Measurements from ENCODE around the gene AGAP3. TPM values are rescaled to one million over a fixed set of nuclear protein-coding genes. Genes with fewer than 3 reads are reported as not detected.

Gene AGAP3
- total and polyA plus RNA-seq, 7 donors = 27.7 to 89.7 (median 36.4) TPM

DNA sequence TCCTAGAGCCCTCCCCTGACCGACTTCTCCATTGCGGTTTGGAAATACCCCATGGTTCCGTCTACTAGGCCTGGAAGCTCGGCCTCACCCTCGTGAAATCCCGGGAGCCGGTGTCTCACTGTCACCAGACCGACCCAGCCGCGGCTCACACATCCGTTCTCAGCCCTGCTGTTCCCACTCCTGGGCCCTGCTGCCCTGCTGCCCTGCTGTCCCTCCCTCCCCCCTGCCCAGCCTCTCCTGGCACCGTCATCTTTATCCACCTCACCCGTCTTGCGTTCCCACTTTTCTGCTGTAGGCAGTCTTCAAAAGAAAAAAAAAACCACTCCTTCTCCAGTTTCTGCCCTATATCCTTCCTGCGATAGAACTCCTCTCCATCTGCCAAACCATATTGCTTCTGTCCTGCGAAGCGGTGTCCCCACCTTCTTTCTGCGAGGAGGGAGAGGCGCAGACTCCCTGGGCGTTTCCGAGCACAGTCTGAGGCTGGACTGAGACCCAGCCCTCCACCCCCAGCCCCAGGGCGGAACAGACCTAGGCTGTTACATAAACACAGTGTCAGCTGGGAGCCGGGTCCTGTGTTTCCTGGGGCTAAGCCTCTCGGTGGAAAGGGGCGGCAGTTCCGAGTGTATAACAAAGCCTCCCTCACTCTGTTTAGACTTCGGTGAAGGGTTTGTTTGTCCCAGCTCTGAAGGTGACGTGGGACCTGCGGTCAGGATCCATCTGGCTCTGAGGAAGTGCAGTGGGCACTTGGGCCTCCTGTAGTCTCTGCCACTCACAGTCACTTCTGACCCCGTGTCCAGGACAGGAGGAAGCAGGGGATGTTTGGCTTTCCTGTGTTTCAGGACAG lies 2.8 kb downstream of the AGAP3 start:
- Histone ChIP-seq H3K27ac (peak overlapping the region; percentile 86 to 96 (median 88)), H3K4me3 (peak overlapping the region; percentile 1 to 89 (median 50)), H3K4me1 (peaks cover 0 to 67% (median 55%) of the 10 kb centered on the region in 4 donors), H3K27me3 (no peaks in the 10 kb centered on the region), H3K36me3 (peaks cover 0 to 3% (median 1%) of the 10 kb centered on the region in 4 donors), H3K9me3 (no peaks in the 10 kb centered on the region)
- peak; percentile 93 for DNase-seq
- 42 to 77% methylated on average over 30 of the region's 30 CpGs for WGBS, 2 donors
- TF ChIP-seq POLR2A (IDR thresholded peaks at IDR 0.05) (no peak), POLR2AphosphoS5 (IDR thresholded peaks at IDR 0.05) (peak; percentile 6 to 67 (median 44)), EP300 (IDR thresholded peaks at IDR 0.05) (no peak)
- TF ChIP-seq, protein P1, sequence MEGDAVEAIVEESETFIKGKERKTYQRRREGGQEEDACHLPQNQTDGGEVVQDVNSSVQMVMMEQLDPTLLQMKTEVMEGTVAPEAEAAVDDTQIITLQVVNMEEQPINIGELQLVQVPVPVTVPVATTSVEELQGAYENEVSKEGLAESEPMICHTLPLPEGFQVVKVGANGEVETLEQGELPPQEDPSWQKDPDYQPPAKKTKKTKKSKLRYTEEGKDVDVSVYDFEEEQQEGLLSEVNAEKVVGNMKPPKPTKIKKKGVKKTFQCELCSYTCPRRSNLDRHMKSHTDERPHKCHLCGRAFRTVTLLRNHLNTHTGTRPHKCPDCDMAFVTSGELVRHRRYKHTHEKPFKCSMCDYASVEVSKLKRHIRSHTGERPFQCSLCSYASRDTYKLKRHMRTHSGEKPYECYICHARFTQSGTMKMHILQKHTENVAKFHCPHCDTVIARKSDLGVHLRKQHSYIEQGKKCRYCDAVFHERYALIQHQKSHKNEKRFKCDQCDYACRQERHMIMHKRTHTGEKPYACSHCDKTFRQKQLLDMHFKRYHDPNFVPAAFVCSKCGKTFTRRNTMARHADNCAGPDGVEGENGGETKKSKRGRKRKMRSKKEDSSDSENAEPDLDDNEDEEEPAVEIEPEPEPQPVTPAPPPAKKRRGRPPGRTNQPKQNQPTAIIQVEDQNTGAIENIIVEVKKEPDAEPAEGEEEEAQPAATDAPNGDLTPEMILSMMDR (IDR thresholded peaks at IDR 0.05) = no peak
- intact Hi-C loops (cut with DNase I) = loop anchor here (5.0 kb wide), 1 partner anchor 112 kb away; the partner anchor contains the start of gene KCNH2

DNA sequence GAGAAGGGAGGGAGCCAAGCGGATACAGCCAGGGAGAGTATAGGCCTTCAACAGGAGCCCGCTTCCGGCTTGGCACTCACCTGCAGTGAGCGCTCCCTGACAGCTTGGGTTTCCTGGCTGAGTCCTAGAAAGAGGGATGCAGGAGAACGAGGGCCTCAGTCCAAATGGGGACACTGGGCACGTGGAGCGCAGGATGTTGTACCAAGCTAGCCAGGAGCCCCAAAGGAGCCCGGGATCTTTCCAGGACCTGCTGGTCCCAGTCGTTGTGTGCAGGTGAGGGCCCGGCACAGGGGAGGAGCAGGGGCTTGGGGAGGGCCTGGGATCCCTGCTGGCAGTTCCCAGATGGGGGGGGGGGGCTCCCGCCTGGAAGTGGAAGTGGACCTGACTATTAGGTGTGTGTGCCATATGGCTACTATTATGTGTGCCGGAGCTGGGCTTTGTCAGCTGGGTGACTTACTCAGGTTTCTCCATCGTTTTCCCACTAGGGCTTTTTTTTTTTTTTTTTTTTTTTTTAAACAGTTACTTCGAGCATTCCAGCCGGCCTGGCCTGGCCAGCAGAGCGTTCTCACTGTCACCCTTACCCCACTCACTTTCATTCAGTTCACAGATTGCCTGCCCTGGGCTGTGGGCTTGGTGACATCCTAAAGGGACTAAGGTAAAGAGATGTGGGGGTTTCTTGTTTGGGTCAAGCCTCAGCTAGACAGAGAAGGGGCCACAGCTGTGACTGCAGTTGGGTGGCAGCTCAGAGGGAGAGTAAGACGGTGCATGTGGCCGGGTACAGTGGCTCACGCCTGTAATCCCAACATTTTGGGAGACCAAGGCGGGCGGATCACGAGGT lies 3.8 kb downstream of the AGAP3 start:
- WGBS, 2 donors = 85 to 88% methylated on average over 22 of the region's 22 CpGs
- intact Hi-C loops (cut with DNase I) = loop anchor here (5.0 kb wide), 1 partner anchor 113 kb away; the partner anchor contains the start of gene KCNH2
- DNase-seq = no peak
- Histone ChIP-seq H3K4me1 (peaks cover 0 to 71% (median 57%) of the 10 kb centered on the region in 4 donors), H3K9me3 (no peaks in the 10 kb centered on the region), H3K27ac (peak overlapping the region; percentile 86 to 96 (median 88)), H3K4me3 (peak overlapping the region in 3 of 4 donors; percentile 35 to 89 (median 65)), H3K27me3 (no peaks in the 10 kb centered on the region), H3K36me3 (peaks cover 0 to 3% (median 1%) of the 10 kb centered on the region in 4 donors)
- TF ChIP-seq POLR2AphosphoS5 (IDR thresholded peaks at IDR 0.05) (no peak), POLR2A (IDR thresholded peaks at IDR 0.05) (no peak), EP300 (IDR thresholded peaks at IDR 0.05) (no peak)
- TF ChIP-seq, protein P1 (IDR thresholded peaks at IDR 0.05) = no peak

DNA sequence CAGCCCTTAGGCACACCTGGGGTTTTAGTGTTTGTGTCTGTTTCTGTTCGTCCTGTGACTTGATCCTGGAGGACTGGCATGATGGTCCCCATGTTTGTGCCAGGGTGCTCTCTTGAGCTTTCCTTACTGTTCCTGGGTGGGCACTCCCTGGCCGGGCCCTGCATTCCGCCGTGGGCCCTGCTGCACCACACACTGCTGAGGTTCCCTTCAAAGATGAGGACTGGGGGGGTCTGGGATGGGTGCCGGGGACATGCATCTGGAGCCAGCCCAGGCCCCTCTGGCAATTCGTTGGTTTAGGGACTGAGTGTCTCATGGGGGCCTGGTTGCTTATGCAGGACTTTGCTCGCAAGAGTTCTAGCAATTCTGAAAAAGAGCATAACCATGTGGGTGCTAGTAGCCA lies 4.7 kb downstream of the AGAP3 start:
- H3K4me3 ChIP-seq = no peak overlapping the region
- intact Hi-C loops (cut with DNase I) = no loop called here
- peak overlapping the region in 3 of 4 donors; percentile 86 to 96 (median 89) for H3K27ac ChIP-seq
- TF ChIP-seq EP300 (IDR thresholded peaks at IDR 0.05) (no peak), POLR2AphosphoS5 (IDR thresholded peaks at IDR 0.05) (no peak), POLR2A (IDR thresholded peaks at IDR 0.05) (no peak)
- TF ChIP-seq, protein P1 (IDR thresholded peaks at IDR 0.05) = no peak
- H3K4me1 ChIP-seq = peaks cover 0 to 66% (median 53%) of the 10 kb centered on the region in 4 donors
- 91% methylated on average over 7 of the region's 7 CpGs for WGBS, 2 donors
- no peaks in the 10 kb centered on the region for H3K27me3 ChIP-seq
- no peaks in the 10 kb centered on the region for H3K9me3 ChIP-seq
- H3K36me3 ChIP-seq = peaks cover 0 to 3% (median 1%) of the 10 kb centered on the region in 4 donors
- no peak for DNase-seq

DNA sequence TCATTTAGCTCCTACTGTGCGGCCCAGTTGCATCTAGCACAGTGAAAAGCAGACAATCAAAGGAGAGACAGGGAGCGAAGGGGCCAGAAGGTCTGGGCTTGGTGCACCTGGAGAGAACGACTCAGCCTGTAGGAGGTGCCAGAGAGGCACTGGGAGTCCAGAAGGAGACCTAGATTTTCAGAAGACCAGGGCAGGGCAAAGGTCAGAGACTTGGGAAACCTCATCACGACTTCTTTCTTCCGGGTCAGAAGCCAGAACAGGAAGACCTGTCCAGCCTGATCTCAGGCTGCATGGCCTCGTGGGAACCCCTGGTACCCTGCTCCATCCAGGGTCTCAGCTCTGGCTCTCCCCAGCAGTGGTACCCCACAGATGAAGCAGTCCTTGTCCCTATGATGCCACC lies 5.2 kb downstream of the AGAP3 start:
- no peak for DNase-seq
- no peaks in the 10 kb centered on the region for H3K27me3 ChIP-seq
- 38 to 58% methylated on average over 6 of the region's 6 CpGs for WGBS, 2 donors
- no peak for TF ChIP-seq EP300 (IDR thresholded peaks at IDR 0.05)
- TF ChIP-seq, protein P1 (IDR thresholded peaks at IDR 0.05) = peak in 2 of 4 experiments; percentile 30 to 31
- H3K4me3 ChIP-seq = no peak overlapping the region
- H3K27ac ChIP-seq = peak overlapping the region in 2 of 4 donors; percentile 86 to 96
- intact Hi-C loops (cut with DNase I) = no loop called here
- H3K4me1 ChIP-seq = peaks cover 0 to 66% (median 53%) of the 10 kb centered on the region in 4 donors
- H3K9me3 ChIP-seq = no peaks in the 10 kb centered on the region
- H3K36me3 ChIP-seq = peaks cover 0 to 3% (median 1%) of the 10 kb centered on the region in 4 donors
